NB4 (cell line): ENCODE data around the gene THSD4.

ENCODE experiments used
- DNase-seq: peaks from one replicate; pipeline ENCODE4 v3.0.0; 2010; ENCODE audit warnings: low read depth
- H3K4me3 ChIP-seq: one replicate; pipeline ENCODE4 v1.5.1; 2011; ENCODE audit warnings: mild to moderate bottlenecking, low read depth, low read length, moderate library complexity
- MYC ChIP-seq: IDR thresholded peaks from 2 replicates; pipeline ENCODE4 v1.6.1; 2011; ENCODE audit warnings: low read depth, low read length
- POLR2A ChIP-seq: IDR thresholded peaks from 2 replicates; pipeline ENCODE4 v1.6.1; 2011; ENCODE audit warnings: mild to moderate bottlenecking; ENCODE audit not compliant: insufficient read length; ENCODE audit errors: extremely low read depth
- TF ChIP-seq, protein P1 (sequence below): IDR thresholded peaks from one replicate; pipeline ENCODE4 v1.5.1; 2012; ENCODE audit warnings: low read depth, low read length
- TF ChIP-seq, protein P2 (sequence below): IDR thresholded peaks from 2 replicates; pipeline ENCODE4 v1.6.1; 2011; ENCODE audit warnings: low read depth, low read length

Gene THSD4

DNA sequence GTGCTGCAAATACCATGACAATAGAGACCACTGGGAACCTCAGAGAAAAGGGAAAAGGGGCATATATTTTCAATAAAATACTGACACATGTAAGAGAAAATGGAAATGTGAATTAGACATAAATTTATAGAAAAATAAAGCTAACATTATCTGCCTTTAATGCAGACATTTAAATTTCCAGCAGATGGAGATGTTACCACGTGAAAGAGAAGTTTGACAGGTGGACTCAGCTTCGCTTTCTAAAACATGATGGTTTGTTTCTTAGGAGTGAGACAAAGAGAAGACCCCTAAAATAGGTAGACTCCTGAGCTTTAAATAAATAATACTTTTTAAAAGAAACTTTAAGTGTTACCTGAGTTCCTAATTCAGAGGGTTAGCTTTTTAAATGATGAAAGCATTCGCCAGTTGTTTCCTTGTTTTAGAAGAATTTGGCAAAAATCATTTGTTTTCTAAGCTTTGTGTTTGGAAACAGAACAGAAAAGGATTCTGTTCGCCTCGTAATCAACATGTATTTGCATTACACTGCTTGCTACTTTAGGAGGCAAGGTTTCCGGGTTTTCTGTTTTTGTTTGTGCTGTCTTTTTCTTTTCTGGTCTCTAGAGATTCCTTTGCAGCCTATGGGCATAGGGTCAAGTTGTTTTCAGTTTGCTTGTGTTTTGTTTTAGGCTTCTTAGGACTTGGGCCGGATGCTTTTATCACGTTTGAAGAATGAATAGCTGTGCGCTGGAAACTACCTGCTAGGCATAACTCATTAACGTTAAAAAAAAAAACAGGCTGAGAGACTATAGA, 271.4 kb downstream of the THSD4 start:
- DNase-seq: peak; percentile 10
- H3K4me3 ChIP-seq: no peak overlapping the region
- TF ChIP-seq, protein P1, sequence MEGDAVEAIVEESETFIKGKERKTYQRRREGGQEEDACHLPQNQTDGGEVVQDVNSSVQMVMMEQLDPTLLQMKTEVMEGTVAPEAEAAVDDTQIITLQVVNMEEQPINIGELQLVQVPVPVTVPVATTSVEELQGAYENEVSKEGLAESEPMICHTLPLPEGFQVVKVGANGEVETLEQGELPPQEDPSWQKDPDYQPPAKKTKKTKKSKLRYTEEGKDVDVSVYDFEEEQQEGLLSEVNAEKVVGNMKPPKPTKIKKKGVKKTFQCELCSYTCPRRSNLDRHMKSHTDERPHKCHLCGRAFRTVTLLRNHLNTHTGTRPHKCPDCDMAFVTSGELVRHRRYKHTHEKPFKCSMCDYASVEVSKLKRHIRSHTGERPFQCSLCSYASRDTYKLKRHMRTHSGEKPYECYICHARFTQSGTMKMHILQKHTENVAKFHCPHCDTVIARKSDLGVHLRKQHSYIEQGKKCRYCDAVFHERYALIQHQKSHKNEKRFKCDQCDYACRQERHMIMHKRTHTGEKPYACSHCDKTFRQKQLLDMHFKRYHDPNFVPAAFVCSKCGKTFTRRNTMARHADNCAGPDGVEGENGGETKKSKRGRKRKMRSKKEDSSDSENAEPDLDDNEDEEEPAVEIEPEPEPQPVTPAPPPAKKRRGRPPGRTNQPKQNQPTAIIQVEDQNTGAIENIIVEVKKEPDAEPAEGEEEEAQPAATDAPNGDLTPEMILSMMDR: no peak
- TF ChIP-seq, protein P2, sequence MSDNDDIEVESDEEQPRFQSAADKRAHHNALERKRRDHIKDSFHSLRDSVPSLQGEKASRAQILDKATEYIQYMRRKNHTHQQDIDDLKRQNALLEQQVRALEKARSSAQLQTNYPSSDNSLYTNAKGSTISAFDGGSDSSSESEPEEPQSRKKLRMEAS: no peak
- TF ChIP-seq POLR2A (no peak), MYC (no peak)

DNA sequence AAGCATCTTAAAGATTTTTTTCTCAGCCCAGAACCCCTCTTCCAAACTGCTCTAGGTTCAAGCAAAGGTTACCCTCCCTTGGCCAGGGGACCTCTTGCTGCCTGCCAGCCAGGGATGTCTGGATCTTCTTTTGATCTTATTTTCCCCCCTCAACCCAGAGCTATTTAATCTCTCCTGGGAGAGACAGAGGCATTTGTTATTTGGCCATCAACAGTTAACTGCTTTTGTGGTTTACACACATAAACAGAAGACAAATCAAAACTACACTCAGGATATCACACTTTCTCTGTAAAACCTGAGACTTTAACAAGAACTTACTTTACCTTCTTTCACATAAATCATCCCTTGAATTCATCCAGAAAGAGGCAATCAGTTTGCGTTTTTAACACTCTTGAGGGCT, 272.5 kb downstream of the THSD4 start:
- H3K4me3 ChIP-seq: no peak overlapping the region
- TF ChIP-seq MYC (no peak), POLR2A (no peak)
- TF ChIP-seq, protein P2: no peak
- TF ChIP-seq, protein P1: no peak
- no peak for DNase-seq

DNA sequence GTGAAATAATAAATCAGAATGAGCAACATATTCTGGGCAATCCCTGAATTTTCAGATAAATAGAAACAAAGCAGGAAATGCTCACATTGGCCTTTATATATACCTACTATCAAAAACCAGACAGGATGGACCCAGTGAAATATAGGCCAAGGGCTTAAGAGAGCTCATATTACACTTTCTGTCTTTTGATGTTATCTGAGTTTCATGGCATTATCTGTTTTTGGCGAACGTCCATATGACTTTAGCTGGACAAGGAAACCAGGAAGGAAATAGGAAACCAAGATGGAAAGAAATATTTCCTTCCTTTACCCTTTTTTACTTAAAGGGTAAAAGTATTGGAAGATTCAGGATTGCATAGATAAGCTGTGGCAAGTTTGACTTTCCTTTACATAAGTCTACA, 274.8 kb downstream of the THSD4 start:
- TF ChIP-seq, protein P2: no peak
- no peak for TF ChIP-seq POLR2A
- TF ChIP-seq MYC: no peak
- TF ChIP-seq, protein P1: no peak
- DNase-seq: no peak
- H3K4me3 ChIP-seq: no peak overlapping the region

DNA sequence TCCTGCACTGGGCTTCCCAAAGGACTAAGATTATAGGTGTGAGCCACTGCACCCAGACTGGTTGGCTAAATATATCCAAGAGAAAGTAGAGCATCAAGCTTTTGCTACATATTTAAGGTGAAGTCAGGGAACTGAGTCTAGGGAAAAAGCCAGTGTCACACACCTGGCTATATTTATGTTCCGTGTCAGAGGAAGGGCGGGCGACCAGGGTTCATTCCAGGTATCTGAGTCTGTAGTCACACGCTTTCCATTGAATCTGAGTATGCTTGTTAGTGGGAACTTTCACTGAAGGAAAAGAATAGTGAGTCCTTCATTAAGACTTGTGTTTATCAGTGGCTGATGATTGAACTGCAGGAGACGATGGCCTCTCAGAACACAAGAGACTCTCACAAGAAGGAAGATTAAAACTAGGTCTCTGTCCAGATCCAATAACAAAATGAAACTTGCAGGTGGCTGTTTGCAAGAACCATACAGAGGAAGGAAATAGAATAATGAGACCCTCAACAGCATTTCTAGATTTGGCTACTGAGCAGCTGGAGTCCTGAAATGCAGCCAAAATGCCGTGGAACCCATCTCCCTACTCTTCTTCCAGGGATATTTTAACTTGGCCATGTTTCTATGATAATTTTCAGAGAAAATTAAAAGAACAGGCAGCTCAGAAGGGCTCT, 276.3 kb downstream of the THSD4 start:
- TF ChIP-seq, protein P1: no peak
- TF ChIP-seq, protein P2: no peak
- no peak for TF ChIP-seq MYC
- TF ChIP-seq POLR2A: no peak
- DNase-seq: no peak
- no peak overlapping the region for H3K4me3 ChIP-seq

DNA sequence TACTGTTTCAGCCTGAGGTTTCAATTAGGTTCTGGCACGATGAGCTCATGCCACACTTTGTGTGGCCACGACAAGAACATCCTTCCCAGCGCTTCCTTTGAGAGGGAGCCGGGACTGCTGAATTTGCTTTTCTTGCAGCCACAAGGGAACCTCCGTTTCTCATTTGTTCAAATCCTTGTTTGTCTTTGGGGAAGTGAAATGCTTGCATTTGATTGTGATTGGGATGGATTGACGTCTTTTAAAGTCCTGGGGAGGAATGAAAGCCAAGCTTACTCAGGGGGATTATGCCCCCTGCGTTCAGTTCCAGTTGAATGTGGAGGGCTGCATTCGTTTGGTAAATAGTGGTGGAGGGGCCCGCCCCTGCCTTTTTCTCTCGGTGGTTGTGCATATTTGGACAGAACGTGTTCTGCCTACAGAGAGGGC, 277.6 kb downstream of the THSD4 start:
- DNase-seq: no peak
- no peak overlapping the region for H3K4me3 ChIP-seq
- TF ChIP-seq, protein P2: no peak
- no peak for TF ChIP-seq MYC
- TF ChIP-seq POLR2A: no peak
- TF ChIP-seq, protein P1: no peak
